Measurements from ENCODE around the gene TMEM158.

TMEM158 gene

DNA sequence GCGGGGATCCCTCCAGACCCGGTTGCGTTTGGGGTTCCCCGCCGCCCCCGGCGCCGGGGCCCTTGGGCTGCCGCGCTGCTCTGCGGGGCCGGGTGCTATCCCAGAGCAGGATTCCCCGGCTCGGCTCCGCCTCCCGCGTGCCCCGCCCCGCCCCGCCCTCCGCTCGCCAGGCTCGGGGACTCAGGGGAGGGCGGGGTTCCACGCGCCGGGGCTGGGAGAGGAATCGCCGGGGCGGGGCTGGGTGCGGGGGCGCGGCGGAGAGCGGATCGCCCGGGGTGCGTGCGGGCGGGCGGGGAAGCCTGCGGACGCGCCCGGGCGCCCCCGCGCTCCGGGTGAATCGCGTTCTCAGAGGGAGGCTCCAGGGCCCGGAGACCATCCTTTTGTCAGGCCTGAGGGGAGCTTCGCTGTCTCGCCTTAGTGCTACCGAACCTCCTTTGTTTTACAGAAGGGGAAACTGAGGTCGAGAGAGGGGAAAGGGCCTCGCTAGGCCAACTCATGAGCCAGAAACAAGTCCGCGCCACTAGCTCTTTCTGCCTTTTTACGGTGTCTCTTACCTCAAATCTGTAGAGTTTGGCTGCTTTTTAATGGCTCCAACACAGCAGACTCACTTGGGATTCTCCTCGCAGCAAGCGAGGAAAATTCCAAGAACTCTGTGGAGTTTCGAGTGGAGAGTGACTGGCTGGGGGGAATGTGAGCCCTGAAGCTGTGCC, at the start of gene TMEM158:
TMEM158 (minus strand) TSS at position 82 of the 710 bp plus-strand sequence. CDS start 260 bp downstream, outside the sequence.
- peak; percentile 85 for DNase-seq (ENCODE audit: low spot score)

DNA sequence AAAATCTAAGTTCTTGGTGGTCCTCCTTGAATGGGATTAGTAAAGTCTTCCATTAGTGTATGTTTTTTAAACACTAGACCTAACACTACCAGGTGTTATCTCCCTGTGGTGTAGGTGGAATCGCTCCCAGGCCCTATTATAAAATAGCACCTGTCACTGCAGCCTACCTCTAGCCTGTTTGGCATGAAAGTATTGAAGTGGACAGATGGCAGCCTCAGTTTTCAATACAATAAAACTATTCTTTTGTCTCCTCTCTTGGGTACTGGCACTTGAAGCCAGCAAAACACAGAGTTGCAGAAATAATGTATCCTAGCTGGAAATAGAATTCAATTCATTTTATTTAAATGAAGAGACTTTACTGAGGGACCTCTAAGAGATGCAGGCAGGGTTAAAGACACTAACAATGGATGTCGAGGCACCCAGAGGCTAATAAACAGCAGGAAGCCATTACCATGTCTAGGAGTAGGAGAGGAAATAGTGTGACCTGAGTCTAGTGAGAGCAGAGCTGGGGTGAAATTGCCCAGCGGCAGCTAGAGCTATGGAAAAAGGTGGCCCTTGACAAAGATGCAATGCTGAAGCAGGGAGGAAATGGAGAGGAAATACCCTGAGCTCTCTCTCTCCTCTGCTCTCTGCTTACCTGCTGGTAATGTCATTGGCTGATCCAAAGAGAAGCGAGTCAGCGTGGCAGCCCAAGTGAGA, 49.1 kb upstream of the TMEM158 start:
- DNase-seq (ENCODE audit: low spot score), result no peak

DNA sequence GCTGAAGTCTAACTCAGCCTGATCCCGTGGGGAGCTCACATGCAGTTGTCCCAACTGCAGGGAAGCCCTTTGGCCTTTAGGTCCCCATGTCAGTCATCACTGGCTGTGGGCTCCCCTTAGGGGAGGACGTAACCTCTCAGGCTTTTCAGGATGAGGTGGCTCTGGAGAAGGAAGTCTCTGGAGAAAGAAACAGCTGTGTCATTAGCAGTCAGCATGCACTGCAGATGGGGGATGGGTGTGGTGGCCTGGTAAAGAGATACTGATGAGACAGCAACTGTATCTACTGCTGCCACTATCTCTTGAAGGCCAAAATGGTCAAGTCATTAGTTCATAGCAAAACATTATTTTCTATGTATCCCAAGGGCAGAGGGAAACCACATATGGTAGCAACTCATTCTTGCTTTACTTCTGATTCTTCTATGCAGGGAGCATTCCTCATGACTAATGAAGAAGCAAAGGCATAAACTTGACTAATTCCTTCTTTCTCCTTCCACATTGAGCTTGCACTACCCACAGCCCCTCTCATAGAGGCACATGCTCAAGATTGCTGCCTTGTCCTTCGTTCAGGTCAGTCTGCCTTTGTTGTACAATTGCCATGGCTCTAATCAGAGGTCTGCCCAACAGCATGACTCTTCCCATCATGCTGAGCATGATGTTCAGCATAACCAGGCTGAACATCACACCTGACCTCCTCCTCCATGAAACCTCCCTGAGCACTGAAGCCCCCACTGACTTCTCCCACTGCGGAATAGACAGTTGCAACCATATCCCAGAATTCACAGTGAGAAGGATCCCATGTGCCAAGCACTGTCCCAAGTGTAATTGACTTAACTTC, 47.8 kb upstream of the TMEM158 start:
- no peak for DNase-seq (ENCODE audit: low spot score)

DNA sequence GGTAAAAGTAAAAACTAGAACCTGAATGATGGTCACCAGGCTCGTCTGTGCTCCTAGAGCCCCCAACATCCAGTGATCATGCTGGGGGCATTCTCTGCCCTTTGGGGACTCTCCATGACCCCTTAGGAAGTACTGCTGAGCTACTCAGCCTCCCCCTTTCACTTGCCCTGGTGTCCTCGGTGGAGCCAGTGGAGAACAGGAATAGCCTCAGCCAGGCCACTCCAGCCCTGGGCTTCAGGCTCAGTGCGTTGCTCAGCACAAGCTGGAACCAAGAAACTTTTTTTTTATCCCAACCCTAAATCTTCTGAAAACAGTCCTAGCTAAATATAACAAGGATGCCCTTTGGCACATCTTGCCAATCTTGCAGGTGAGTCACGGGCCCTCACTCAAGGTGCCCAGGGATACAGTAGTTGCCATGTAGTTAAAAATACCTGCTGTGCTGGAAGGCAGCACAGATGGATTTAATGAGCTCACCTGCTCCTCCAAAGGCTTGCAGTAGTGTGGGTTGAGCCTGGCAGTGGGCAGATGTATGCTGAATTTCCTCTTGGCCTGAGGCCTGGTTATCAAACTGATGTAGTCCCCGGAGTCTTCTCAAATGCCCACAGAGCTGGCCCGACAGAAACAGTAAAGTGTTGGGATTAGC, 46.9 kb upstream of the TMEM158 start:
- no peak for DNase-seq (ENCODE audit: low spot score)

DNA sequence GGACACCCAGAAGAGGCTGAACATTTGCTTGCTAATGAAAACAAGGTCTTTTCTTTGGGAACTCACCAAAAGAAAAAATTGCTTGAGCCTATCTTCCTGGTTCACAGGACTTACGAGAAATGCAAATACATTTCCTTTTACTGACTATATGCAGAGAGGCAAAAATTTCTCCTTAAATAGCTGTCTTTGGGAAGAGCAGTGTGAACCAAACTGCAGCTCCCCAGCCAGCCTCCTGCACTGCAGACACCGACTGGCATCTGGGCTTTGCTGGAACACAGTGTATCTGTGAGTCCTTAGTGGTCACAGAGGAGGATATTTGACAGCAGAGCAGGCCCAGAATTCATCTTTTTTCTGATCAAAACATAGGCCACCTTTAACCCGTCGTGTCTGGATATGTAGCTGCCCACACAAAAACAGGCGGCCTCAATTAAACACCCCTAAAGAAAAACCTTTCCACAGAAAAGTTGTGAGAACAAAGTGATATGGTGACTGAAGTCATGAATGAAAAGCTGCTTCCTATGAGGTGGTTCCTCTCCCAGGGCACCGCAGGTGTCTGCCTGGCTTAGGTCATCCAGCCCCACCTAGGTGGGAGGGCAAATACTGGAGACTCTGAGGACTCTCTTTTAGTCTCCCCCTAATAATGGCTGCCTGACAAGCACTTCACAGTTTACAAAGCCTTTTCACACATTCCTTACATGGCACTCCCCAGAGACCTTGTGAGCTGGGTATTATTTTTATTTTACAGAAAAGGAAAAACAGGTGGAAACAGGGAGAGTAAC, 46.1 kb upstream of the TMEM158 start:
- DNase-seq (ENCODE audit: low spot score), result no peak

DNA sequence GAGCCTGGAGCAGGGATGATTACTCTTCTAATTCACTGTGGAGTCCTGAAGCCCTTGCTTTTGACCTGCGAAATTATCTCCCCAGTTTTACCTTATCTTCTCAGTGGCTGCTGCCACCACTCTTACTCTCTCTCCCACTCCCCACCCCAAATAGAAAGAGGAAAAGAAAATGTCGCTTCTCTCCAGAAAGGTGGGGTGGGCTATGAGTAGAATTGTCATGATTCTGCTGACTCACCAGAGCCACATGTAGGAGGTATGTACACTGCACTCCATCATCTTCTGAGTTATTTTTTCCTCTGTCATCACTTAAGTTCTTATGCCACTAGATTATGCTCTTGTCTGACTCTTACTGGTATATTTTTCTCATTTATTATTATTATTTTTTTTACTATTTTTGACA, 43.9 kb upstream of the TMEM158 start:
- no peak for DNase-seq (ENCODE audit: low spot score)

DNA sequence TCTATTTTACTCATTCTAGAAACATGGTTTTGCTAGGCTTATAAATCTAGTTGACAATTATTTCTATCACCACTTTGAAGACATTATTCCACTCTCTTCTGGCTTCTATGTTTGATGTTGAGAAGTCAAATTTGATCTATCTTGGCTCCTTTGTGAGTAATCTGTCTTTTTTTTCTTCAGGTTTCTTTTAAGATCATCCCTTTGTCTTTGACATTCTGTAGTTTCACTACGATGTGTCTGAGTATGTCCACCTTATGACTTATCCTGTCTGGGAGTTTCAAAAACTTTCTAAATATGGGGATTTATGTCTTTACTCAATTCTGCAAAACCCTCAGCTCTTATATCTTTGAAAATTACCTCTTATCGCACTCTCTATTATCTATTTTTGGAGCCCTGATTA, 41.0 kb upstream of the TMEM158 start:
- DNase-seq (ENCODE audit: low spot score), result no peak

DNA sequence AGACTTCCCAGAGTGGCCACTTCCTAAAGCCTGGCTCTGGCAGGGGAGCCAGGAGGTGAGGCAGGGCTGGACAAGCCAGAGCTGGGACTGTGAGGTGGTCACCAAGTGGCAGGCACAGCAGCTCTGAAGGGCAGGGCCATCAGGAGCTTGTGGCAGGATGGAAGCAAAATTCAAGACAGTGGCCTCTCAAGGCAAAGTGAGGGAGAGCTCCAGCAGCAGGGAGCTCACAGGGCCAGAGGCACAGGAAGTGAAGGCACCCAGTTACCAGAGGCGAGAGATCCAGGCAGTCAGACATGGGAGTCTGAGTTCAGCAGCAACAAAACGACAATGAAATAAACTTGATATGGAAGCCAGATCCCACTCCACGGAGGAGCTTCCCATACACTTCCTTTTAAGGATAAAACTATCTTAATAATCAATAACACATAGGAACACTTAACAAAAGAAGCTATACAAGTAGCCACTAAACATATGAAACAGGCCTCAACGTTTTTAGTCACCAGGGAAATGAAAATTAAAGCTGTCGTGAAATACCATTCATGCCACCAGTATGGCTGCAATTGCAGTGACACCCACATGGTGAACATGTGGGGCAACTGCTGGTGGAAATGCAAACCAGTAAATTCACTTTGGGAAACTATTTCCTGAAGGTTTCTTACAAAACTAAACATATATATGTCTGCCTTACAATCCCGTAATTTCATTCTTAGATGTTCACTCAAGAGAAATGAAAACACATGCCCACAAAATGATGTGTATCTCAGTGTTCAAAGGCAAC, 35.4 kb upstream of the TMEM158 start:
- no peak for DNase-seq (ENCODE audit: low spot score)

DNA sequence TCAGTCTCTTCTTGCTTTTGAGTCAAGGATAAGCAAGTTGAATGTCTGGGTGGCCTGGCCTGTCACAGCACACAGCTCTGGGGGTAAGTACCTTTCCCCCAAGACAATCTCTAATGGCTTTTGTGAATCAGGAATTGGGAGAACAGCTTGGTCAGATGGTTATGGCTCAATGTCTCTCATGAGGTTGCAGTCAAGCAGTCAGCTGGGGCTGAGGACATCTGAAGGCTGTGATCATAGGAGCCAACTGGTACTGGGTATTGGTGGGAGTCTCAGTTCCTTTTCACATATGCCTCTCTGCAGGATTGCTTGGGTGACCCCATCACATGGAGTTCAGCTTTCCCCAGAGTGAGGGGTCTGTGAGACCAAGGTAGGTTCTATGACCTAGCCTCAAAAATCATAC, 33.0 kb upstream of the TMEM158 start:
- DNase-seq (ENCODE audit: low spot score), result no peak

DNA sequence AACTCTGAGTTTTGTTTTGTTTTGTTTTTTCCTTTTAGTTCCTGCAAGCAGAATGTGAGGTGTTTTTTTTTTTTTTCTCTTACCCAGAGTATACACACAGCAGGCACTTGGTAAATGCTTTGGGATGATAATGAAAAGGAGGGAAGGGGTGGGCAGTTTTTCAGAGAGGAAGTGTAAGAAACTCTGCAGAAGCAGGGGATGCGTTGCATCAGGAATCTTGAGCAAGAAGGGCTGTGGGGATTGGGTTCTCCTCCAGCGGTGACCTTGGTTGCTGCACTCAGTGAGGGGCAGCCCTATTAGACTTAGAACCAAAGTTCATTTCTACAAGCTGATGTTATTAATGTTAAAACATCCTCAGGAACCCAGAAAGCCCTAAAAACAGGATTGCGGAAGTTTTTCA, 32.2 kb upstream of the TMEM158 start:
- no peak for DNase-seq (ENCODE audit: low spot score)

DNA sequence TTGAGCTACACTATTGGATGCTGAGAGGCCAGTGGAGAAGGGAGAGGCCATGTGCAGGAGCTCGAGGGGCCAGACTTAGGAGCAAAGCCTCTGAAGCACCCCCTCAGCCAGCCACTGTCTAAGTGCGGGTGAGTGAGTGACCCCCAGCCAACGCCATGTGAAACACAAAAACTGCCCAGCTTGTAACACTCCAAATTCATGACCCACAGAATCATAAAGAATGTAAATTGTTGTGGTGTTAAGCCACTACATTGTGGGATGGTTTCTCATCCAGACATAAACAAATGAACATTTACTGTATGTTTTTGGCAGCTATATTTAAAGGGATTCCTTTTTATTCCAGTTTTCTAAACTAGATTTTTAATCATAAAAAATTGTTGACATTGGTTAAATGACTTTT, 27.2 kb upstream of the TMEM158 start:
- no peak for DNase-seq (ENCODE audit: low spot score)

DNA sequence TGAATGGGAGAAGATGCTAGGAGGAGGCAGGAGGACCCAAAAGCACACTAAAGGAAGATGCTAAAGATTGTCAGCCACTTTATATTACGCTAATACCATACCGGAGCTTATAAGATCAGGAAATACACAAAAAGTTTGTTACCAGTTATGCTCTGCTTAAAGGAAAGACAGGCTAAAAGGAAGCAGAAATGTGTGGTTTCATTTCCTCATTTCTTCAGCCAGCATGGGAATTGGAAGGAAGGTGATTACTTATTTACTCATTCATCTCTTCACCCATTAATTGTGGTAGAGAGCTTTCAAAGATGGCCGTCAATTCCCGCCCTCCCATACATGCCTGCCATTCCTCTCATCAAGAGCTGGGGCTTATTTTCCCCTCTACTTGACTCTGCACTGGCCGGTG, 26.7 kb upstream of the TMEM158 start:
- no peak for DNase-seq (ENCODE audit: low spot score)

DNA sequence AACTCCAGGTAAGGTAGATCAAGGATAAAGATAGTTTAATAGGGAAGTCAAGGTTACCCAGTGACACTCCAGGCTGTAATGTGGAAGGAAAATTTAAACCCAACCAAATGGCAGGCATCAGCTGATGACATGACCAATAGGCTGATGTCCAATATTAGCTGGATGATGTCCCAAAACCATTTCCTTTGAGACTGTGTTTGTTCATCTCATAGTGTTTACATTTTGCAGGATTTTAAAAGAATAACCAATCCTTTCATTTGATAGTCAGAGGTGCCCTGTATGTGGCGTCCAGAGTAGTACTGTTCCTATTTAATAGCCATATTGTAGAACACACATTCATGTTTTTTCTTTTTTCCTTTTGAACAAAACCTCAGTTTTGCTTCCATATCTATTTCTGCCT, 23.3 kb upstream of the TMEM158 start:
- no peak for DNase-seq (ENCODE audit: low spot score)

DNA sequence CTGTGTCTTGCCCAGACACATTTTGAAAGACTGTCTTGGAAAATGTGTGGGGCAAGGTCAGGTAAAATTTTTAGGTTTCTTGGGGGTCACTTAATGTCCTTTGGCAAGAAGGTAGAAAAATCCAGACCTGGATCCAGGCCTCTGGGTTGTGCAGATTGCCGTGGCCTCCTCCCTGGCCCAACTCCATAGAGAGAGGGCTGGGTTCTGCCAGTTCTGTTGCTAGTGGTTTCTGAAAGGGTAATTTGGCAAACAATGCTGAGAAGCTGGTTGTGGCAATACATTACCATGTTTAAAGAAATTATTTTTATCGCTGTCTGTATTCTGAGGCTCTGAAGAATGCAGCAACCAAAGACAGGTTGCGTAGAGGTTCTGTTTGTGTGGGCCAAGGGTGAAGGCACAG, 20.2 kb upstream of the TMEM158 start:
- no peak for DNase-seq (ENCODE audit: low spot score)

DNA sequence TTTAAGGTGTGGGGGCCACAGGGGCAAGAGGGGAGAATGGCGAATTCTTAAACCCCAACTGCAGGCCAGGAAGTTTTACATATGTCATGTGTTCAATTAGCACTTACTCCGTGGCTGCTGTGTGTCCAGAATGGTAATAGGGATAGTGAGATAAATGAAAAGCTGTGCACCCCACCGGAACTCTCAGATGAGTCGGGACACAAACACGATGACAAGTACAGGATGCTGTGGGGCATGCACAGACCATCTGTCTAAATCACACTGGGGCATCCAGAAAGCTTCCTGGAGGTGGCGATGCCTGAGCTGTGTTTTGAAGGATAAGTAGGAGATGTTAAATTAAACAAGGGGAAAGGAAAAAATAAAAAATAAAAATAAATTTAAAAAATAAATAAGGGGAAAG, 18.3 kb upstream of the TMEM158 start:
- DNase-seq (ENCODE audit: low spot score), result no peak

DNA sequence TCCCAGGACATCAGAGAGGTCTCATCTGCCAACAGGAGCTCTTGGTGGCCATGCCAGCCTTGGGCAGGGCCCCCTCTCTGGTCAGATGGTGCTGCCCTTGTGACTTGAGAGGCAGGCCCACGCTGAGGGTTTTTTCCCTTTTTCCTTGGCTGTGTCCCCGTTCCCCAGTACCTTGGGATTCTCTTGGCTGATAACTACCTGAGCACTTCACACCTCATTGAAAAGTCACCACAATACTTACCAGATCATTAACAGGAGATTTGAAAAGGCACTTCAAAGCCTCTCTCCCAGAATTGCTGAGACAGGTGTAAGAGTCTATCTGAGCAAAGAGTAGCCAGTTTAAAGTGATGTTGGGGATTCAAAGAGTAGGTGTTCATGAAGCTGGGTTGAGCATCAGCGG, 15.1 kb upstream of the TMEM158 start:
- no peak for DNase-seq (ENCODE audit: low spot score)

DNA sequence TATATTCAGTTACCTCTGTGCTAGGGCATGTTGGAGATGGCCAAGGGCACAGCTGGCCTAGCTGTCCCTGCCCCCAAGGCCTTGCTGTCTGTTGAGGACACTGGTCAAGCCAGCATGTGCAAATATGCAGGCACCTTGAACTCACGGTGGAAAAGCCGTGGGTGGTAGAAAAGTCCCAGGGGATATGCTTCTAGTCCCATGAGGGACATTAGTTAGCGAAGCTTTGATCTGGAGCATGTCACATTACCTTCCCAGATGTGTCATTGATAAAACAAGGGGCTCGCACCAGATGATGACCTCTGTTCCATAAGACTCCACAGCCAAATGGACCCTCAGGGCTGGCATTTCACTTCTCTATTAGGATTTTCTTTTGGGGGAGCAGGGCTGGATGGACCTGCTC, 14.2 kb upstream of the TMEM158 start:
- no peak for DNase-seq (ENCODE audit: low spot score)

DNA sequence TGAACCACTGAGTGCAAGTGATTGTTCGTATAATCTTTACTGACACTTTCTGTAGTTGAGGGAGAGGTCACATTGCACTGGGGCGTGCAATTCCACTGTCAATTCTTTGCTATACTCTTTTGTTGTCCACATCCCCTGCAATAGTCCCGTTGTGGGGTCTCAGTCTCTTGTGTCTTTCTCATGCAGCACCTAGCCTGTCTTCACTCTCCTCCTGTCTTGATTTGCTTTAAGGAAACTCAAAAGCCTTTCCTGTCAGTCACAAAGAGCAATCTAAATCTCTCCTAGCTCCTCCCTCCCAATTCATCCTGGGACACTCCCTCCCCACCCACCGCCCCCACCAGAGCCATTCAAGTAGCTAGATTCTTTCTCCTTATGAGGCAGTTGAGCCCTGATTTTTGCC, 13.2 kb upstream of the TMEM158 start:
- DNase-seq (ENCODE audit: low spot score), result no peak

DNA sequence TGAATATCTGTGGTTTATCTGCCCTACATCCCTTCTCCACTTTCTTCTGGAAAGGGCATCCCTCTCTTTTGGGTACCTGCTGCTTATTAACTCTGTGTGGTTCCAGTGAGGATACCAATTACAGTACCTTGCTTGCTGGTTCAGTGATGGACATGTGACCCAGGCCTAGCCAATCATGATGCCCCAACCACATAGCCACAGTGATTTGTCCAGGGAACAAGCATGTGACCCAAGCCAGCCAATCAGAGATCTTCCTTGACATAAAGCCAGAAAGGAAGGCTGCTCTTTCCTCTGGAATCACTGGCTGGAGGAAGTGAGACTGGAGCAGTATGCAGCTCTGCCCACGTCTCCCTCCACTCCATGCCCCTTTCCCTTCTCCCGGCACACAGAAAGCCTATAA, 10.9 kb upstream of the TMEM158 start:
- no peak for DNase-seq (ENCODE audit: low spot score)

DNA sequence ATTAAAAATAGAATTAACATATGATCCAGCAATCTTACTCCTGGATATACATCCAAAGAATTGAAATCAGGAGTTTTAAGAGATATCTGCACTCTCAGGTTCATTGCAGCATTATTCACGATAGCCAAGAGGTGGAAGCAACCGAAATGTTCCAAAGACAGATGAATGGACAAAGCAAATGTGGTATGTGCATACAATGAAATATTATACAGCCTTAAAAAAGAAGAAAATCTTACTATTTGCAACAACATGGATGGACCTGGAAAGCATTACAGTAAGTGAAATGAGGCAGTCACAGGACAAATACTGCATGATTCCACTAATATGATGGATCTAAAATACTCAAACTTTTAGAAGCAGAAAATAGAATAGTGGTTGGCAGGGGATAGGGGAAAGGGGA, 9.3 kb upstream of the TMEM158 start:
- no peak for DNase-seq (ENCODE audit: low spot score)

DNA sequence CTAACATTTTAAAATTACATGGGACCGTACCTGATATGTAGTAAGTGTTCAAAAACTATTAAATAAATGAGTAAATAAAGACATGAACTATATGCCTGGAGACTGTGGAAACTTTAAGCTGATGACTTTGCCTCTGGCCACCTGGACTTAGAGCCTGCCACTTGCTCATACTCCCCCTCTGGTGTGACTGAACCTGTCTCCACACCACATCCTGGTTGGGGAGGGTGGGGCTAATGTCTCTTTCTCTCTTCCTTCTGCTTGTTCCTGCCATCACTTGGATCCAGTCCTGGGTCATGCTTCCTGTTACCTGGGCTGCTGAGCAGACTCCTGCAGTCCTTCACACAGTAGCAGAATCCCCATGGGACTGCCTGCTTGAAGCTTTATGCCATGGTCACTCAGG, 8.2 kb upstream of the TMEM158 start:
- no peak for DNase-seq (ENCODE audit: low spot score)

Measured in left forelimb (tissue), 1 donor.